ENCODE results near the gene RARG.

RARG gene

DNA sequence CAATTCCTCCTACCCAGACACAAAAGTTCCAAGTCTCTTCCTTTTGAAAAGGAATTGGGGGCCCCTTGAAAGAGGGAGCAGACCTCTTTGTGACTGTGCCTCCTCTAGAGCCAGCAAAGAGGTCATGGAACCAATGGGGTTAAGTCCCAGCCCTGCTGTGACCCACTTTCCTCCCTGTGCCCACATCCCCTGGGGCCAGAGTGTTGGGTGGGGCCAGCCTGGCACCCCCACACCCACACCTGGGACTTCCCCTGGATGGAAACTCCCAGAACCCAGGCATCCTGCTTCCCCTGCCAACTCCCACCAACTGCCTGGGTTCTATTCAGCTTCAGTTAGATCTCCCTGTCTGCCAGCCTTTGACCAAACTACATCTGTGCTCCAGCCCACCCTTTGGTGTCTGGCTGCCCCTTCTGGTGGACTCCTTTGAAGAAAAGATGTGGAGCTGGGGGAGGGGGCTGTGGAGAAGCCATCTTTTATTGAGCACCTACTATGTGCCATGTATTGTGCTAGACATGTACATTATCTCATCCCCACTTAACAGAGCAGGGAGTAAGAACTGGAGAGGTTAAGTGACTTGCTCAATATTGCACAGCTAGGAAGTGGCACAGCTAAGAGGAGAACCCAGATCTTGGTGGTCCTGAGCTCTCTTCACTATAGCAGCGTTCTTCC lies 4.6 kb upstream of the RARG start:
- Histone ChIP-seq H3K36me3 (ENCODE audit: insufficient read depth, low read length) (no peaks in the 10 kb centered on the region), H3K9ac (ENCODE audit: insufficient read length) (no peak overlapping the region), H3K4me3 (no peak overlapping the region), H3K9me3 (ENCODE audit: low read depth, low read length) (no peaks in the 10 kb centered on the region), H3K27ac (no peak overlapping the region)
- no peak for DNase-seq (ENCODE audit: low read depth, low spot score)
- TF ChIP-seq POLR2AphosphoS5 (IDR thresholded peaks at IDR 0.05; ENCODE audit: borderline replicate concordance, low read depth, low read length) (no peak), FOXP2 (optimal IDR thresholded peaks at IDR 0.05; ENCODE audit: control extremely low read depth, extremely low read length, insufficient read depth) (no peak), EZH2 (IDR thresholded peaks at IDR 0.05) (no peak)

DNA sequence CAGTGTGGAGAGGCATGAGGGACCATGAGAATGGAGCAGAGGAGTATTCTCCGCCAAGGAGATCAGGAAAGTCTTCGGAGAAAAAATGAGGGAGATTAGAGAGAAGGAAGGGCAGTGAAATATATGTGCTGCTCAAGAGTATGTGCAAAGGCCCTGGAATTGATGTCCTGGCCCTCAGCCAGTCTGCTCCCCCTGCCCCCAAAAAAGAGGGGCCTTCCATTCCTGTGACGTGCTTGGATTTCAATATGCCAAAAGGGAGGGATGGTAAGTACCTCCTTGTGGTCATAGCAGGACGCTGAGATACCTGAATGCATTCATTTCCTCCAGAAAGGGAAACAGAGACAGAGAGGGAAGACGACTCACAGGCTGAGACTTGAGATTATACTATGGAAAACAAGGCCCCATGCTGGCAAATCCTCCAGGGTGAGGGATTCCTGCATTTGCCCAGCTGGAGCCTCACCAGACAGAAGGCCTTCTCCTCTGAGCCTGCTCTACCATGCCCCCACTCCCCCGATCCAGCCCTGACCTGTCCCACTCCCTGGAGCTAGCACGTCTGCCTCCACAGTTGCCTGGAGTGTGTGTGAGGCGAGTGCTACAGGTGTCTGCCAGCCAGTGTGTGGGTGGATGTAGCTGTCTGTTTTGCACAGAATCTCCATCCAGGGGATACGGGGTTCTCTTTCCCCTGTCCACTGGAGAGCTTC lies 3.9 kb upstream of the RARG start:
- Histone ChIP-seq H3K36me3 (ENCODE audit: insufficient read depth, low read length) (no peaks in the 10 kb centered on the region), H3K27ac (no peak overlapping the region), H3K9me3 (ENCODE audit: low read depth, low read length) (no peaks in the 10 kb centered on the region), H3K4me3 (no peak overlapping the region), H3K9ac (ENCODE audit: insufficient read length) (no peak overlapping the region)
- DNase-seq (ENCODE audit: low read depth, low spot score), result no peak
- TF ChIP-seq POLR2AphosphoS5 (IDR thresholded peaks at IDR 0.05; ENCODE audit: borderline replicate concordance, low read depth, low read length) (no peak), EZH2 (IDR thresholded peaks at IDR 0.05) (no peak), FOXP2 (optimal IDR thresholded peaks at IDR 0.05; ENCODE audit: control extremely low read depth, extremely low read length, insufficient read depth) (no peak)

DNA sequence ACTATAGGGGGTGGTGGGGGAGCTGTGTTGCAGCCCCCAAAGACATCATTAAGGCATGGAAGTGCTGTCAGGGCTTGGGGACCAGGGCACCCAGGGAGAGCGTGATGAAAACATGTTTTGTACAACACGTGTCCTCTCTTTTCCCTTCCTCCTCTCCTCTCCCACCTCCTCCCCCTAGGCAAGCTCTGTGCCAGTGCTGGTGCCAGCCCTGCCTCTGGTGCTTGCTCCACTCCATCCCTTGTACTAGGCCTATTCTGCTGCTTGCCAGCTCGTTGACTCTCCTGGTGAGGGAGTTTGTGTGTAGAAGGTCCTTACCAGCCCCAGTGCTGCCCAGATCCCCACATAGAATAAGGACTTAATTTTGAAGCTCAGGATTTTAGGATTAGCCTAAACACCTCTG lies 3.2 kb upstream of the RARG start:
- TF ChIP-seq EZH2 (IDR thresholded peaks at IDR 0.05), result no peak
- TF ChIP-seq FOXP2 (optimal IDR thresholded peaks at IDR 0.05; ENCODE audit: control extremely low read depth, extremely low read length, insufficient read depth), result no peak
- TF ChIP-seq POLR2AphosphoS5 (IDR thresholded peaks at IDR 0.05; ENCODE audit: borderline replicate concordance, low read depth, low read length), result no peak
- Histone ChIP-seq H3K36me3 (ENCODE audit: insufficient read depth, low read length) (no peaks in the 10 kb centered on the region), H3K9me3 (ENCODE audit: low read depth, low read length) (no peaks in the 10 kb centered on the region), H3K27ac (no peak overlapping the region), H3K4me3 (no peak overlapping the region), H3K9ac (ENCODE audit: insufficient read length) (no peak overlapping the region)
- no peak for DNase-seq (ENCODE audit: low read depth, low spot score)

DNA sequence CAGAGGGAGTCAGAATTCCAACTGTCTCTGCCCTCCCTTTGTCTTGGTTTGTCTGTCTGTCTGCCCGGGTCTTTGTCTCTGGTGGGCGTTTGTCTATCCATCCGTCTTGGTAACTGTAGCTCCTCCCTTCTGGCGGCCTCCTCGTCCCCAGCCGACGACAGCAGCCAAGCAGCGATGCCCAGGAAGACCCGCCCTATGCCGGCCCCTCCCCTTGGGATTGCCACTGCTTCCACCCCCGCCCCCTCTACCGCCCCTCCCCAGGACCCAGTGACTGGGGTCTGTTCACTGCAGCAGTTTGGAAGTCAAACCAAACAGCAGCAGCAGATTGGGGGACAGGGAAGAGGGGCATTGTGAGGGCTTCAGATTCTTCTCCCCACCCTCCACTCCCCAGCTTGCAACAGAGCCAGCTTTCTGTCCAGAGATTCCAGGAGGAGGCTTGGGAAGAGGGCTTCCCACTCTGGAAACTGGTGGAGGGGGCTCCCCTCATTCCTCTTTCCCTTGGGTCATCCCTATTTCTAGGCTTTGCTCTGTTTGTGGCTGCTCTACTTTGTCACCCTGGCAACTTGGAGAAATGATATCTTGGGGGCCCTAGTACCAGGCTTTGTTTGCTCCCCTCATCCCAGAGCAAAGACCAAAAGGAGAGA lies 2.4 kb upstream of the RARG start:
- no peak for TF ChIP-seq FOXP2 (optimal IDR thresholded peaks at IDR 0.05; ENCODE audit: control extremely low read depth, extremely low read length, insufficient read depth)
- TF ChIP-seq EZH2 (IDR thresholded peaks at IDR 0.05), result no peak
- no peak; the same call in 1 of the 2 replicates for TF ChIP-seq POLR2AphosphoS5 (IDR thresholded peaks at IDR 0.05; ENCODE audit: borderline replicate concordance, low read depth, low read length)
- peak overlapping the region; percentile 69 for H3K27ac ChIP-seq
- no peaks in the 10 kb centered on the region for H3K36me3 ChIP-seq (ENCODE audit: insufficient read depth, low read length)
- H3K9ac ChIP-seq (ENCODE audit: insufficient read length), result no peak overlapping the region
- DNase-seq (ENCODE audit: low read depth, low spot score), result no peak
- H3K4me3 ChIP-seq, result peak overlapping the region; percentile 58
- H3K9me3 ChIP-seq (ENCODE audit: low read depth, low read length), result no peaks in the 10 kb centered on the region

DNA sequence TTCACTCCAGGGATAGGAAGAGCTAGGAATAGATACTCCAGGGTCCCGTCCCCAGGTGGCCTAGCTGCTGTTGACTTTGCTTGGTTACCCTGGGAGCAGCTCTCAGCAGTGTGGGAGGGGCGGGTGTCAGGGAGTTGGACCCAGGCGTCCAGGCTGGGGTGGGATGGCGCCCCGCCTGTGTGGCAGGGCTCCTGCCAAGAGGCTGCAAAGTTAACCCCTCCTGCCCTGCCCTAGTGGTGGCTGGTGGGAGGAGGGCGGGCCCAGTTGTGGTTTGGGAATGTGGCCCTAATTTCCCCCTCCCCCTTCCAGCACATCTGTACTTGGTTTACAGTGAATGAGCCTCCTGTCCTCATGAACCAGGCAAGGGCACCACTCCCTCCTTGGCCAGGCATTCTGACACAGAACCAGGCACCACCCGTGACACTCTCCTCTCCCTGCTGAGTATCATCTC lies 1.7 kb upstream of the RARG start:
- DNase-seq (ENCODE audit: low read depth, low spot score), result no peak
- Histone ChIP-seq H3K27ac (peak overlapping the region; percentile 78; the same call in 1 of the 2 replicates), H3K9ac (ENCODE audit: insufficient read length) (no peak overlapping the region), H3K4me3 (peak overlapping the region; percentile 58), H3K36me3 (ENCODE audit: insufficient read depth, low read length) (no peaks in the 10 kb centered on the region), H3K9me3 (ENCODE audit: low read depth, low read length) (no peaks in the 10 kb centered on the region)
- TF ChIP-seq POLR2AphosphoS5 (IDR thresholded peaks at IDR 0.05; ENCODE audit: borderline replicate concordance, low read depth, low read length) (no peak), FOXP2 (optimal IDR thresholded peaks at IDR 0.05; ENCODE audit: control extremely low read depth, extremely low read length, insufficient read depth) (no peak), EZH2 (IDR thresholded peaks at IDR 0.05) (no peak)

DNA sequence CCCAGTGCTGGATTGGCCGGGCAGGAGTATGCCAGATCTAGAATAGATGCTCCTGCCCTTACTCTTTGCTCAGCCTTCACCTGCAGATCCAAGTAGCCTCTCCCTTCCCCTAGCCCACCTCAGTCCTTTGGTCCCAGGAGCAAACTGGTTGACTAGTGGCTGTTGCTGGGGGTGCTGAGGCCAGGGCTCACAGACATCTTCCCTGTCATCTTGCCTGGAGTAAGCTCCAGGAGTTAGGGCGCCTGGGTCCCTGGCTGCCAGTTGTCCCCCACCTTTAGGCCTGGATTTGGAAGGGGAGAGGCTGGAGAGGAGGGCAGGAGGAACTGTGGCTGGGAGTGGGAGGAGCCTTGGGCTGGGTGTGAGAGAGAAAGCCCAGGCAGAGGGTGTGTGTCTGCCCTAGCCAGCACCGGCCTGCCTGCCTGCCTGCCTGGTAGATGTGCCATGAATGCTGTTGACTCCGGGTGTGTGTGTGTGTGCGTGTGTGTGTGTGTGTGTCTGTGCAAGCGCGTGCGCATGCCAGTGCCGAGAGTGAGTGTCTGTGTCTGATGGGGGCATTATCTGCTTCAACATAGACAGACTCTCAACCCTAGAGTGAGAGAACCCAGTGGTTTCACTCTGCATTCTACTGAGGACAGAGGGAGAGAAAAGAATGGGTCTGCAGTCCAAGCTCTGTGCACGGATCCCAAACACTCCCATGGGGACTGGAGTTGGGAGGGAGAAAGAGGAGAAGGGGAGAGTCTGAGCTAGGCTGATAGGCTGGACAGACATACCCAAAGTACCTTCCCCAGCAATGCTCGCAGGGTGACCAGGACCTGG lies 845 bp upstream of the RARG start:
- Histone ChIP-seq H3K27ac (peak overlapping the region; percentile 78), H3K9me3 (ENCODE audit: low read depth, low read length) (no peaks in the 10 kb centered on the region), H3K9ac (ENCODE audit: insufficient read length) (peak overlapping the region; percentile 45), H3K36me3 (ENCODE audit: insufficient read depth, low read length) (no peaks in the 10 kb centered on the region), H3K4me3 (peak overlapping the region; percentile 87)
- no peak for DNase-seq (ENCODE audit: low read depth, low spot score)
- TF ChIP-seq POLR2AphosphoS5 (IDR thresholded peaks at IDR 0.05; ENCODE audit: borderline replicate concordance, low read depth, low read length) (no peak), FOXP2 (optimal IDR thresholded peaks at IDR 0.05; ENCODE audit: control extremely low read depth, extremely low read length, insufficient read depth) (no peak), EZH2 (IDR thresholded peaks at IDR 0.05) (no peak)

DNA sequence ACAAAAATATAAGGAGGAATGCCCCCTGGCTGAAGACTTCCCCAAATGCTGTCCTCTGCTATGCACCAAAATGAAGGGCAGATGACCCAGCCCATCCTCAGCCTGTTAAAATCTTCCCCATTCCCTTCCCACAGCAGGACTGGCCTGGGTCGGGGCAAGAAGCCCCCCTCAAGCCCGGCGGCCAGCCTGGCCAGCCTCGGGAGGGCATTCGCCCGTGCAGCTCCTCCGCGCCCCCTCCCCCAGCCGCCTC lies 413 bp downstream of the RARG start:
- H3K9ac ChIP-seq (ENCODE audit: insufficient read length), result peak overlapping the region; percentile 76
- H3K9me3 ChIP-seq (ENCODE audit: low read depth, low read length), result no peaks in the 10 kb centered on the region
- TF ChIP-seq FOXP2 (optimal IDR thresholded peaks at IDR 0.05; ENCODE audit: control extremely low read depth, extremely low read length, insufficient read depth) (no peak), POLR2AphosphoS5 (IDR thresholded peaks at IDR 0.05; ENCODE audit: borderline replicate concordance, low read depth, low read length) (no peak), EZH2 (IDR thresholded peaks at IDR 0.05) (no peak)
- H3K27ac ChIP-seq, result peak overlapping the region; percentile 27; the same call in 1 of the 2 replicates
- DNase-seq (ENCODE audit: low read depth, low spot score), result no peak
- peak overlapping the region; percentile 93 for H3K4me3 ChIP-seq
- peaks cover 5% of the 10 kb centered on the region; the same call in 1 of the 2 replicates for H3K36me3 ChIP-seq (ENCODE audit: insufficient read depth, low read length)
